GM15510 (cell line): ENCODE results near the gene SHB.

ENCODE experiments used
- POLR2A ChIP-seq: IDR thresholded peaks from 3 replicates; pipeline ENCODE4 v1.6.1; 2011; ENCODE audit warnings: borderline replicate concordance; ENCODE audit not compliant: insufficient read length; ENCODE audit errors: extremely low read depth

The SHB gene

GRCh38 chr9:37964740-37965081 is 104.3 kb downstream of the SHB start:
- TF ChIP-seq POLR2A = no peak

- no peak for TF ChIP-seq POLR2A
These were observed 104.9 kb downstream of the SHB start for GRCh38 chr9:37963936-37964739.

GRCh38 chr9:37961351-37961750 is 107.7 kb downstream of the SHB start:
- no peak for TF ChIP-seq POLR2A

- no peak for TF ChIP-seq POLR2A
These were observed 108.4 kb downstream of the SHB start for GRCh38 chr9:37960631-37961030.

DNA sequence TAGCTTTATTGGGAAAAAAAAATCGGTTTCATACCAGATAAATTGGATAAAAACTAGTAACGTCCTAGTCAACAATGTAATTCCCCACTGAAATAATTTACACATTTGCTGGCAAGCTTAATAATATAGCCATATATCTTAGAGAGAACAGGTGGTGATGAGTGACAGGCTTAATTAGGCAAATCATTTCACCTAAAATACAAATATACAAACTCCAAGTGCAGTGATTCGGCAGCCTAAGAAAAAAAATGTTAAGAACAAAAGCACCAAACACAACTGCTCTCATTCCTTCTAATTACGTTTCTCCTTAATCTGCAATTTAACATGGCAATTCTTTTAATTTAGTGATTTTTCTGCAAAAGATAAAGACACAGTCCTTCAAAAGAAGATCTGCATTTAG is 109.1 kb downstream of the SHB start:
- TF ChIP-seq POLR2A = no peak

DNA sequence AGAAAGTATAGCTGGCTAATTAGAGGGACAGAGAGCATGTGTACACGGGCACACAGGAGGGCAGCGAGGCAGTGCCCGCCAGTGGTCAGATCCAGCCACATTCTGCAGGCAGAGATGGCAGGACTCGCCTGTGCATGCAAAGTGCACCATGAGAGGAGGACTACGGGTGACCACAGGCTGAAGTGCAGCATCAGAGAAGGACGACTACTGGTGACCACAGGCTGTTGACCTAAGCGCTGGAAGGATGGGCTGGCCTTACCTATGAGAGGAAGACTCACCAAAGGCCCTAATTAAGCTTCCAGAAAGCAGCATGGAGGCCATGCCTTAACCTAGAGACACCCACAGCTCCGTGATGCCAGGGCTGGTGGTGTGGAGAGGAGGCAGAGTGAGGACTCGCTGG is 110.9 kb downstream of the SHB start:
- TF ChIP-seq POLR2A = no peak

- no peak for TF ChIP-seq POLR2A
These were observed 111.4 kb downstream of the SHB start for GRCh38 chr9:37957664-37957953.

DNA sequence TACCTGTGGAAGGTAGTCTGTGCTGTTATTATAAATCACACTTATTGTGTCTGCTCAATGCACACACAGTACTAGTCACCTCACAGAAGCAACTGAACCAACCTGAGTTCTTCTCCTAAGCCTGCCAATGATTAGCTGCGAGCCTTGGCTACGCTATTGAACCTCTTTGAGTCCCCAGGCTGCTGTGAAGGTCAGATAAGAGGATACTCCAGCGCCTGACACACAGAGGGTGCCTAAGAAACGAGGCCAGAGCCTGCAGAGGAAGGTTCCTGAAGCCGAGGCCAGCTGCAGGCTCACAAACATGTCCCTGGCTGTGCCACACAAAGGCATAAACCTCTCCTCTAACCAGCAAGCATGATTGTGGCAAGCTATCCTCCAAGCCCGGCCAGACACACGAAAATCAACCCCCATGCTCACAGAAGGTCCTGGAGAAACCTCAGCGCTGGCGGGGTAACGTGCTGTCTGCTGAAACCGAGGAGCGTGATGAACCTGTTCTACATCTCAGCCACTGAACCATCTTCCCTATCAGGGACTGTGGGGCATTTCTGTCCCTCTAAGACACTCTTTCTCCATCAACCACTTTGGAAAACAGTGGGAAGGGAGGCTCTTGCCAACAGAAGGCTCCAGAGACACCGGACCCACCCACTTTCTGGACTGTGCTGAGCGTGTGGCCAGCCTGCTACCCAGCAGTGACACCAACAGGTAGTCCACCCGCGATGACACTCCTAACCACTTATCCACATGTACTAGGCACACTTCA is 111.9 kb downstream of the SHB start:
- TF ChIP-seq POLR2A = no peak

GRCh38 chr9:37956423-37956820 is 112.6 kb downstream of the SHB start:
- no peak for TF ChIP-seq POLR2A

DNA sequence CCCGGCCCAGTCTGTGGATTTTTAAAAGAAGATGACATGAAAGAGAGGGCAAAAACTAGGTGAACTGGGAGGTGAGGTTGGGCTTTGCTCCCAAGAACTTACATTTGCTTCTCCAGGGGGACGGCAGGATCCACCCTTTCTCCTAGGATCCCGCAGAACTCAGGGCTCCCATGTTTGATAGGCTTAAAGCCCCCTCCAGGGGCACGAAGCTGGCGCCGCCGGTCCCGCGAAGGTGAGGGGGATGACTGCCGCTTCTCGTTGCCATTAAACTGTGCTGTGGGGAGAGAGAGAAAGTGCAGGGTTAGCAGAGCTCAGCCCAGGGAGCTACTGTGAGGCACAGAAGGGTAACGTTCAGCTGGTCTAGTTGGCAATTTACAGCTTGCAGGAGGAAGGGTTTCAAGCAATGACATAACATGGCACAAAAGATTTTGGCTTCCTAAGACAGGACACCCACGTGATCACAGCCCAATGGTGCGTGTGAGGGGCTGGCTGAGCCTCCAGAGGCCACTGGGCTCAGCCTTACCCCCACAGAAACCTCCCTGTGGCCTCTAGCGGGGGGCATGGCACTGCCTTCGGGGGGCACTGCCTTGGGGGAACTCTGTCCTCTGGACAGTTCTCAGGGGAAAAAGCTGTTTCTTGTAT is 113.1 kb downstream of the SHB start:
- no peak for TF ChIP-seq POLR2A

- TF ChIP-seq POLR2A = no peak
These were observed 114.4 kb downstream of the SHB start for GRCh38 chr9:37954581-37954981.

GRCh38 chr9:37953775-37954437 is 115.1 kb downstream of the SHB start:
- TF ChIP-seq POLR2A = no peak

DNA sequence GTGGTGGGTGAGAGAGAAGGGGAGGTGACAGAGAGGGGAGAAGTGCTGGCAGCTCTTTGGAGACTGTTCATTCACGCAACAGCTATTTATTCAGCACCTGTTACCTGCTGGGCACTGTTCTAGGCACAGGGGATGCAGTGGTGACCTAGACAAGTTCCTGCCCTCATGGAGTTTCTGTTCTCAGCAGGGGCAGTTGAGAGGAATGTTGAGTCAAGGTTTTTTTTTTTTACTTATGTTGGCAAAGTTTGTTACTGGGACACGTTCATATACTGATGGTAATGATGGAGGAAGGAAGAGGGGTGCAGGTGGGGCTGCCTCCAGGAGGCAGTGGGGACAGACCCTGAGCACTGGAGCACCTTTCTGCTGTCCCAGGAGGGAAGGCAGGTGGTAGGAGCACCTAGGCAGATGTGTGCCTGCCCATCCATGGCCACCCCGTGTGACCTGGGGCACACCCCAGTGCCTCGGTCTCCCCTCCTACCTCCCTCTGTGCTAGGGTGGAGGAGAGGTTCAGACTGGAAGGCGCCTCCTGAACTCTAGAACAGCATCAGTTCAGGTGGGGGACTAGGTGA is 115.7 kb downstream of the SHB start:
- no peak for TF ChIP-seq POLR2A

DNA sequence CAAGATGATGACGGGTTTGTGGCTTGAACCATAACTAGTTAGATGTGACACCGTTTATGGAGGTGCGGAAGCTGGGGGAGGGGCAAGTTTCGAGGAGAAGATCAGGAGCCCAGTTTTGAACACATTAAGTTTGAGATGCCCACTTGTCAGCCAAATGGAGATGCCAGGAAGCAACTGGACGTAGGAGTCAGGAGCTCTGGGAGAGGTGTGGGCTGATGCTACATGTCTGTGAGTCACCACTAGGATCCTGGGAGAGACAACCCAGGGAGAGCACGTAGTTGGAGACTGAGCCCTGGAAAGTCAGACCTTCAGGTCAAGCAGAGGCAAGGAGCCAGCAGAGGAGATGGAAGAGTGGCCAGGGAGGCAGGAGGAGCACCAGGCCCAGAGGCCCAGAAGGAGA is 116.3 kb downstream of the SHB start:
- no peak for TF ChIP-seq POLR2A
